Posterior vena cava (tissue), 2 donors: Measurements from ENCODE around the gene RNASEH2C. TPM values are rescaled to one million over a fixed set of nuclear protein-coding genes. Genes with fewer than 3 reads are reported as not detected.
"Not testable (repeated sequence)": the region's sequence is repeated elsewhere in the genome, so short reads cannot be mapped to it uniquely, and the experiment has no call there.

Source experiments
- DNase-seq: peaks from one replicate; pipeline ENCODE4 v3.0.0-alpha.2; 2020; ENCODE audit warnings: low spot score
- intact Hi-C, 2 donors: fragments of 100-400 bp; cut with DNase I; formaldehyde crosslinking; loops; one replicate each; pipeline versions ENCODE4 v1.14.1 to v1.14.2; 2022 to 2023
- total RNA-seq, 2 donors: library from RNA; stranded (reverse); fragmentation: NEBNext Ultra II Directional; extraction: Animal tissue kit (Norgen Biotek cat#: 25700); gene quantifications; one replicate each; pipeline ENCODE4 v1.2.1, GENCODE V29; 2021
- donor health status: DM: yes; HTN: yes; CAD: no.
- donor health status: DM: yes; HTN: yes; CAD: no.

Gene RNASEH2C
- total RNA-seq, 2 donors from 2014 or later: 43.7 to 45.0 TPM

- intact Hi-C loops: no loop called here
- DNase-seq: no peak
Measured at GRCh38 chr11:65718964-65719492, 1.6 kb downstream of the RNASEH2C start.

- intact Hi-C loops: no loop called here
- DNase-seq: no peak
Measured at GRCh38 chr11:65718531-65718930, 2.1 kb downstream of the RNASEH2C start.

- intact Hi-C loops: no loop called here
- DNase-seq: no peak
Measured at GRCh38 chr11:65717906-65718305, 2.7 kb downstream of the RNASEH2C start.

- DNase-seq: no peak
- intact Hi-C loops: no loop called here
Measured at GRCh38 chr11:65716774-65717405, 3.7 kb downstream of the RNASEH2C start.

GRCh38 chr11:65716302-65716701, 4.3 kb downstream of the RNASEH2C start:
- intact Hi-C loops: no loop called here
- no peak for DNase-seq

GRCh38 chr11:65714433-65714832, 6.2 kb downstream of the RNASEH2C start:
- no peak for DNase-seq
- intact Hi-C loops: no loop called here

GRCh38 chr11:65713212-65713969, 7.2 kb downstream of the RNASEH2C start:
- no peak for DNase-seq
- intact Hi-C loops: no loop called here

- DNase-seq: no peak
- intact Hi-C loops: no loop called here
Measured at GRCh38 chr11:65712633-65713076, 7.9 kb downstream of the RNASEH2C start.

GRCh38 chr11:65711785-65712632, 8.6 kb downstream of the RNASEH2C start, which contains the start of gene KAT5:
KAT5 (plus strand) TSS chr11:65712252; CDS start chr11:65712268, 16 bp downstream.
- peak; percentile 99 for DNase-seq
- intact Hi-C loops: no loop called here

GRCh38 chr11:65710421-65710820, 10.2 kb downstream of the RNASEH2C start:
- DNase-seq: no peak
- intact Hi-C loops: no loop called here

GRCh38 chr11:65709661-65710060, 10.9 kb downstream of the RNASEH2C start:
- no peak for DNase-seq

GRCh38 chr11:65708451-65708850, 12.1 kb downstream of the RNASEH2C start:
- intact Hi-C loops: loop anchor here in 1 of 2 donors (5.0 to 10.0 kb wide), 2 partner anchors 109 to 266 kb away; no protein-coding TSS in a partner anchor
- DNase-seq: no peak

More at GRCh38 chr11:65709661-65710060, 10.9 kb downstream of the RNASEH2C start:
- intact Hi-C loops: loop anchor here in 1 of 2 donors (5.0 to 10.0 kb wide), 2 partner anchors 108 to 265 kb away; no protein-coding TSS in a partner anchor

- intact Hi-C loops: loop anchor here in 1 of 2 donors (5.0 to 10.0 kb wide), 2 partner anchors 110 to 268 kb away; no protein-coding TSS in a partner anchor
- not testable (repeated sequence) for DNase-seq
Measured at GRCh38 chr11:65707002-65707401, 13.6 kb downstream of the RNASEH2C start.

GRCh38 chr11:65706303-65706763, 14.3 kb downstream of the RNASEH2C start:
- peak; percentile 93 for DNase-seq
- intact Hi-C loops: loop anchor here in 1 of 2 donors (5.0 to 10.0 kb wide), 2 partner anchors 111 to 268 kb away; no protein-coding TSS in a partner anchor

GRCh38 chr11:65703846-65704245, 16.8 kb downstream of the RNASEH2C start:
- DNase-seq: no peak
- intact Hi-C loops: loop anchor here in 1 of 2 donors (10.0 kb wide), 1 partner anchor 271 kb away; no protein-coding TSS in a partner anchor

GRCh38 chr11:65701686-65702085, 18.9 kb downstream of the RNASEH2C start:
- intact Hi-C loops: loop anchor here in 1 of 2 donors (10.0 kb wide), 1 partner anchor 273 kb away; no protein-coding TSS in a partner anchor

GRCh38 chr11:65700399-65700798, 20.2 kb downstream of the RNASEH2C start:
- intact Hi-C loops: loop anchor here in 1 of 2 donors (10.0 kb wide), 1 partner anchor 274 kb away; no protein-coding TSS in a partner anchor

More at GRCh38 chr11:65701686-65702085, 18.9 kb downstream of the RNASEH2C start:
- no peak for DNase-seq

GRCh38 chr11:65699306-65699705, 21.3 kb downstream of the RNASEH2C start:
- no peak for DNase-seq
- intact Hi-C loops: no loop called here

More at GRCh38 chr11:65700399-65700798, 20.2 kb downstream of the RNASEH2C start:
- DNase-seq: no peak

- intact Hi-C loops: no loop called here
- DNase-seq: no peak
Measured at GRCh38 chr11:65698205-65698604, 22.4 kb downstream of the RNASEH2C start.
